Measurements from ENCODE around the gene ZSCAN1. TPM values are rescaled to one million over a fixed set of nuclear protein-coding genes. Genes with fewer than 3 reads are reported as not detected.

ZSCAN1 gene
- total RNA-seq, result 0.46 TPM in 1 of 2 replicates, not detected in the other

GRCh38 chr19:58033741-58034476 is at the start of gene ZSCAN1:
Gene ZSCAN1 (plus strand): TSS chr19:58034025. CDS start chr19:58037837, 3,812 bp downstream.

GRCh38 chr19:58002384-58003173 is 31.2 kb upstream of the ZSCAN1 start, which contains the start of gene ZNF606:
Gene ZNF606 (minus strand): TSS chr19:58002820. CDS start chr19:58001319, 1,501 bp downstream.

DNA sequence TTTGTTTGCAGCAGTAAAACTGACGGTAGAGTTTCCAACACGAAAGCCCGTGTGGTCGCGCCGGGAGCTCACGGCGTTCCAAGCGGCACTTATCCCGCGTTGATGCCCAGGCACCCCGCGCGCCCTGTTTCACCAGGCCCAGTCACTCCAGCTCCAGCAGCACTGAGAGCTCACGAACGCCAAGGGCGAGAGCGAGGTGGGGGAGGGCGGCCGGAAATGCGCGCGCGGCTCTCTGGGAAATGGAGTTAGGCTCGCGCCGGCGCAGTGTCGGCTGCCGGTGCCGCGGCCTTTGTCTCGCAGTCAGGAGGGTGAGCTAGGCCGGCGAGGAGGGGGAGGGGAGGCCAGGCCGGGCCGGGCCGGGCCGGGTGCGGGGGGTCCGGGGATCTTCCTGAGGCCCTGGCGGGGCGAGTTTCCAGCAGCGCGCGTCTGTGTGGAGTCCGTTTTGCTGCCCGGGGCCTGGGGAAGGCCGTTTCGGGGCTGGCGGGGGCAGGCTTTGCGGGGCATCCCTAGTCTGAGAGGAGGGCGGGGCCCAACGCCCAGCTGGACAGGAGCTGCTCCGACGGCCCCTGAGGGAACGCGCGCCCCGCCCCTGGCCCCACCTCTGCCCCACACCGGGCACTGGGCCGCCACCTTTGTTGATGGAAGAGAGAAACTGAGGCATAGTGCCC is 25.3 kb downstream of the ZSCAN1 start, which contains the start of gene ZNF135:
ZNF135 (plus strand) TSS at position 280 of the 668 bp plus-strand sequence. CDS start 721 bp downstream, outside the sequence.

DNA sequence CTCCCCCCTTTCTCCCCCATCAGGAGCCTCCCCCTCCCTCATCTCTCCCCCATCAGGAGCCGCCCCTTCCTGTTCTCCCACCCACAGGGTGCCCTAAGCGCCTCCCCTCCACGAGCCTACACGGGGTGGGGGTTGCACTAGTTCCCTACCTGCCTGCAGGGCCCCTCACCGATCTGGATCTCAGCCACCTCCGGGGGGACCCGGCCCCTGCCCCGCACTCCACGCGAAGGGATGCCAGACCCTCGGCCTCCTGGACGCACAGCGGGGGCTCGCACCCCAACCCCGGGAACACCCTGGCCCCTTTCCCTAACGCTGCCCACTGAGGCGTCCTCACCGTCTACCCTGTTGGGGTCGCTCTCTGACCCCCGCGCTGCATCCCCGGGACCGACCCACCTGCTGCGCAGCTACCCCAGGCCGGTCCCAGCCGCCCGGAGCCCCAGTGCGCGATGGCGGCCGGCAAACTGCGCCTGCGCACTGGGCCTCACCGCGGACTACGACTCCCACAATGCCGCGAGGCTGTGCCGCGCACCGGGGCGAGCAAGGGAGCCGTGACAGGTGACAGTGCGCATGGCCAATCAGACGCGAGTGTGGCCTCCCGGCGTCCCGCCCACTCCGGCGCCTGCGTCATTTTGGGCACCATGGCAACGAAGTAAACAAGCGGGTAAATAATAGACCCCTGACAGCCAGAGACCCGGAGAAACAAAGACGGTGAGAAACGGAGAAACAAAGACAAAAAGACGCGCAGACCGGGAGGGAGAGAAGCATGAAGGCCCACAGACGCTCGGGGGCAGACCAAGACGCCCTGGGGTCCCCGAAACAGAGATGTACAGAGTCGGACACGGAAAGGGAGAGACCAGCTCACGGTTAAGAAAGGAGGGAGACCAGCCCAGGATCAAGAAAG is 64.2 kb downstream of the ZSCAN1 start, which contains the start of gene ZSCAN18:
ZSCAN18 (minus strand) TSS at position 451 of the 901 bp plus-strand sequence. CDS start 7,964 bp downstream, outside the sequence.

Other genes starting within 250 kb of the ZSCAN1 start
- 4.3 and 4.4 TPM in 2 replicates for gene ZNF552, start 219.1 kb upstream of the ZSCAN1 start, total RNA-seq
- gene ZNF587B, start 203.7 kb upstream of the ZSCAN1 start, total RNA-seq, result 20.1 and 23.4 TPM in 2 replicates
- 33.7 and 35.8 TPM in 2 replicates for gene ZNF587, start 184.2 kb upstream of the ZSCAN1 start, total RNA-seq
- gene ZNF814, start 145.0 kb upstream of the ZSCAN1 start, total RNA-seq, result 6.6 and 8.0 TPM in 2 replicates
- 20.2 and 25.7 TPM in 2 replicates for gene ZNF417, start 117.4 kb upstream of the ZSCAN1 start, total RNA-seq
- 5.7 and 6.2 TPM in 2 replicates for gene ZNF418, start 98.6 kb upstream of the ZSCAN1 start, total RNA-seq
- 4.0 and 4.9 TPM in 2 replicates for gene ZNF256, start 86.3 kb upstream of the ZSCAN1 start, total RNA-seq
- not detected in 2 replicates for gene C19orf18, start 59.5 kb upstream of the ZSCAN1 start, total RNA-seq
- gene ZNF606, start 31.2 kb upstream of the ZSCAN1 start, total RNA-seq, result 11.5 and 12.5 TPM in 2 replicates
- 5.1 and 6.1 TPM in 2 replicates for gene ZNF135, start 25.3 kb downstream of the ZSCAN1 start, total RNA-seq
- 55.8 and 67.1 TPM in 2 replicates for gene ZSCAN18, start 64.2 kb downstream of the ZSCAN1 start, total RNA-seq
- gene ZNF329, start 116.8 kb downstream of the ZSCAN1 start, total RNA-seq, result 14.8 and 16.2 TPM in 2 replicates
- gene ZNF274, start 149.0 kb downstream of the ZSCAN1 start, total RNA-seq, result 20.6 and 22.4 TPM in 2 replicates
- gene ZNF544, start 194.9 kb downstream of the ZSCAN1 start, total RNA-seq, result 31.8 and 43.4 TPM in 2 replicates
- gene ZNF8, start 244.9 kb downstream of the ZSCAN1 start, total RNA-seq, result 6.3 and 7.6 TPM in 2 replicates